ENCODE measurements around the gene OAT.
"Not testable (repeated sequence)": the region's sequence is repeated elsewhere in the genome, so short reads cannot be mapped to it uniquely, and the experiment has no call there.

Gene OAT

DNA sequence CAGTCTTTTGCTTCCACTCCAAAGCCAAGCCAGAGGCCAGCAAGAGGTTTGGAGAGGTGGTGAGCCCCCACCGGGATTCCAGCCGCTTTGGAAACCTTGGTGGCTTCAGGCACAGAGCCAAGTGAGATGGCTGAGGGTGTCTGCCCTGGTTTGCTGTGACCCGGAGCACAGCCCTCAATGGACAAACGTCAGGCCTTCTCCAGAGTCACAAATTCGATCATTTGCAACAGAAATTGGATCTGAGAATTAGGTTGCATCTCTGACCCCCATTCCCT, 32.0 kb upstream of the OAT start:
- DNase-seq (ENCODE audit: low spot score in 2 of 2) (no peak), ATAC-seq (no peak)
- Mint-ChIP-seq H3K9me3 (no peaks in the 10 kb centered on the region), H3K36me3 (no peaks in the 10 kb centered on the region), H3K4me3 (peak overlapping the region; percentile 41), H3K27ac (no peak overlapping the region), H3K4me1 (peaks cover 11% of the 10 kb centered on the region)

DNA sequence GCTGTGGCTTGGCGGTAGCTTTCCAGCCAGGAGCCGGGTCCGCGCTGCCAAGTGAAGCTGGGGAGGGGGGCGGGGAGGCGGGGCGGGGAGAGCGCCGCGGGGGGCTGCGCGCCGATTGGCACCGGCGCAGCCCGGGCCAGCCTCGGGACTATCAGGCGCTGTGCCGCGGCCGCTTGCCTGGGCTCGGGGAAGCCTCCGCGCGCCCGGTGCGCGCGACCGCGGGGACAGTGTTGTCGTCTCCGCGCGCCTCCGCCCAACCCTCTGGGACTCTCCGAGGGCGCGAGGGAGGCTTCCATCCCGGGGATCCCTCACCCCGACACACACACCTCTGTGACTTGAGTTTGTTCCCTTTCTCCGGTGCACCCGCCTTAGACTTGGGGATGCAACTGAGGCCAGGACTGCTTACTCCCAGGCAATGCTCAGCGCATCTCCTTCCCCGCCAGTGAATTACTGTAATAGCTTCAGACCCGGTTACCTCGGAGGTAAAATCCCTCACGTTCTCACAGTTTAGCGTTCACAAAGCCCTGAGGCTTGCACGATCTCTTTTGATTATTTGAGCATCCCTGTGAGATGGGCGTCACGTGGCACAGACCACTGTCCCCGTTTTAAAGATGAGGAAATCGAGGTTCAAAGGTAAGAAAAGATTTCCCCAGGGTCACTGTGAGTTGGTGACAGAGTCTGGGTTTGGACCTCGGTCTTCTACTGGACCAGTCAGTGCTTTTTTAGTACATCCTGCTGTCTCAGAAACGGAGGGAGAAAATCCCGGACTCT, 31.5 kb upstream of the OAT start, which contains the start of gene NKX1-2:
NKX1-2 (minus strand) TSS at position 24 of the 771 bp plus-strand sequence. CDS start 92 bp downstream, outside the sequence.
- Mint-ChIP-seq H3K9me3 (no peaks in the 10 kb centered on the region), H3K27ac (no peak within 1 kb of the TSS), H3K4me1 (peaks cover 11% of the 10 kb centered on the region), H3K36me3 (no peaks in the 10 kb centered on the region), H3K4me3 (peak within 1 kb of the TSS; percentile 41)
- DNase-seq (ENCODE audit: low spot score in 2 of 2) (no peak), ATAC-seq (peak; percentile 34)

DNA sequence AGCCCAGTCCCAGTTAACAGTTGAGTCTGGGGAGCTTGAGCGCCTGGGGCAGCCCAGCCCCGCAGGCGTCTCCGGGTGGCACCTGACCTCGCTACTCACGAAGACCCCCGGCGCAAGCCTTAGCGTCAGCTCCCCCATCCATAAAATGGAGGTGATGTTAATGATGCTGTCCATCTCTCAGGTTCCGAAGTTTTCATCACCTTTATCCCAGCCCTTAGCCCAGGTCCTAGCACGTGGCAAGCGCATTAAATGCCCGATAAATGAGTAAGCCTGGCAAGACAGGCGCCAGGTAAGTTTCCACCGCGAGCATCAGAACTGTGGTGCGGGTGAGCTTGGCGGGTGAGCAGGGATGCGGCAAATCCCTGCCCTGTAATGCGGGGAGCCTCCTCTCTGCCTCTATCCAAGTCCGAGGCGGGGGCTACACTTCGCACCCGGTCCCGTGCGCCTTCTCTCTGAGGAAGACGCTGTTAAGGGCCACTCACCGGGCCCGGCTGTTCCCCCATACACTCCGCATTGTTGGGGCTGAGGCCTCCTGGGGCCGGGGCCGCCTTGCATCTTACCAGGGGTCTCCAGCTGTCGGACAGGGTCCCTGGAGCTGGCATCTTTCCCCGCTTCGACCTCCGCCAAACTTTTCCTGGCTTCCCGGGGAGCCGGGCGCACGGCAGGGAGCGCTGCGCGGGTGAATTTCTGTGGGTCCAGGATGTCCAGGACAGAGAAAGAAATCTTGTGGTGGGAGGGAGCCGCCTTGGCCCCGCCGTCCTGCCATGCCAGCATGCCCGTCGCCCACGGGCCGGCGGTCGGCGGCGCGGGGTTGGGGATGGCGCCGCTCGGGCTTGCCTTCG, 30.7 kb upstream of the OAT start:
- peak; percentile 39 for ATAC-seq
- Mint-ChIP-seq H3K4me1 (peaks cover 11% of the 10 kb centered on the region), H3K27ac (no peak overlapping the region), H3K36me3 (no peaks in the 10 kb centered on the region), H3K9me3 (no peaks in the 10 kb centered on the region), H3K4me3 (peak overlapping the region; percentile 41)
- DNase-seq (ENCODE audit: low spot score in 2 of 2) = no peak

DNA sequence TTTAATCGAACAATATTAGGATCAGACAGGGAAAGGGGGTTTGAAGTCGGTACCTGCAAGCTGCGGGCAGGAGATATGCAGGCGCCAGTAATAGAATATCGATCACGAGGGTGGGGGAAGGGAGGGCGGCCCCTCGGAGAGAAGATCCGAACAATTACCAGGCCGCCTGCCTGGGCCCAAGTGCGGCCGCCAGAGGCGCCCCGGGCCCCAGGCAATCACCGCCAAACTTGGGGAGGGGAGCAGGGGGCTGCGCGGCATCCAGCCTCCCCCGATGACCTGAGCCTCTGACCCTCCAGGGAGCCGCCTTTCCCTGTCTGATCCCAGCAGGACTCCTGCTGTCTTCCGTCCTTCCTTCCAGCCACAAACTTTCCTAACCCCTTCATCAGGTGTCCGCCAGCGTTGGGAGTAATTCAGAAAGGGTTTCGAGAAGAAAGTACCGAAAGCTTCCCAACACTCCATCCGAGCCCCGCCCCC, 30.0 kb upstream of the OAT start:
- peaks cover 11% of the 10 kb centered on the region for H3K4me1 Mint-ChIP-seq
- no peaks in the 10 kb centered on the region for H3K9me3 Mint-ChIP-seq
- DNase-seq (ENCODE audit: low spot score in 2 of 2) = no peak
- H3K27ac Mint-ChIP-seq = no peak overlapping the region
- peak overlapping the region; percentile 41 for H3K4me3 Mint-ChIP-seq
- no peak for ATAC-seq
- no peaks in the 10 kb centered on the region for H3K36me3 Mint-ChIP-seq

DNA sequence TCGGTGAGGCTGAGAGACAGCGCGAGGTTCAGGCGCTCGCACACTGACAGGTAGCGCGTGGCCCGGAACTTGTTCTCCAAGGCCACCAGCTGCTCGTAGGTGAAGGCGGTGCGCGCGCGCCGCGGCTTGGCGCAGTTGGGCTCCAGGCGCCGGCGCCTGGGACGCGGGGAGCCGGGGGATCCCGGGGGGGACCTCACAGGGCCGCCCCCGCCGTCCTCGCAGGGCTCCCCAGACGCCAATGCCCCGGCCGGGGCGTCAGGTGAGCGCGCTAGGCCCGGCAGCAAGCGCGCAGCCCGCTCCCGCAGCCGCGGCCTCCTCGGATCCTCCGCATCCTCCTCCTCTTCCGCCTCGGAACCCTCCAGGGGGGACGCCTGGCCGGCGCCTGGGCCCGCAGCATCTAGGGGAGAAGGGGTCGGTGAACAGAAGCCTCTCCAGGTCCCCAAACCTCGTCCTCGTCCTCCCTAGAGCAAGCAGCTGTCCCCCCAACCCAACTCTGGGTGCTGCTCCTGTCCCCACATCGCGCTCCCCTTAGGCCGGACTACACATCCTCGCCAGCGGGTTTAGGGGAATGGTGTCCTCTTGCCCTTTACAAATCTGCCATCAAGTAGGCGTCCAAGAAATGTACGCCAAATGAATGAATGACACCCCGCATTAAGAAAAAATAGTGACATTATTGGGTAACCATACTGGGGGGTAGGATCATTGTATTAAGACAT, 29.2 kb upstream of the OAT start:
- H3K36me3 Mint-ChIP-seq = no peaks in the 10 kb centered on the region
- peak overlapping the region; percentile 54 for H3K4me3 Mint-ChIP-seq
- DNase-seq (ENCODE audit: low spot score in 2 of 2) (no peak), ATAC-seq (no peak)
- peaks cover 11% of the 10 kb centered on the region for H3K4me1 Mint-ChIP-seq
- no peaks in the 10 kb centered on the region for H3K9me3 Mint-ChIP-seq
- H3K27ac Mint-ChIP-seq = no peak overlapping the region

DNA sequence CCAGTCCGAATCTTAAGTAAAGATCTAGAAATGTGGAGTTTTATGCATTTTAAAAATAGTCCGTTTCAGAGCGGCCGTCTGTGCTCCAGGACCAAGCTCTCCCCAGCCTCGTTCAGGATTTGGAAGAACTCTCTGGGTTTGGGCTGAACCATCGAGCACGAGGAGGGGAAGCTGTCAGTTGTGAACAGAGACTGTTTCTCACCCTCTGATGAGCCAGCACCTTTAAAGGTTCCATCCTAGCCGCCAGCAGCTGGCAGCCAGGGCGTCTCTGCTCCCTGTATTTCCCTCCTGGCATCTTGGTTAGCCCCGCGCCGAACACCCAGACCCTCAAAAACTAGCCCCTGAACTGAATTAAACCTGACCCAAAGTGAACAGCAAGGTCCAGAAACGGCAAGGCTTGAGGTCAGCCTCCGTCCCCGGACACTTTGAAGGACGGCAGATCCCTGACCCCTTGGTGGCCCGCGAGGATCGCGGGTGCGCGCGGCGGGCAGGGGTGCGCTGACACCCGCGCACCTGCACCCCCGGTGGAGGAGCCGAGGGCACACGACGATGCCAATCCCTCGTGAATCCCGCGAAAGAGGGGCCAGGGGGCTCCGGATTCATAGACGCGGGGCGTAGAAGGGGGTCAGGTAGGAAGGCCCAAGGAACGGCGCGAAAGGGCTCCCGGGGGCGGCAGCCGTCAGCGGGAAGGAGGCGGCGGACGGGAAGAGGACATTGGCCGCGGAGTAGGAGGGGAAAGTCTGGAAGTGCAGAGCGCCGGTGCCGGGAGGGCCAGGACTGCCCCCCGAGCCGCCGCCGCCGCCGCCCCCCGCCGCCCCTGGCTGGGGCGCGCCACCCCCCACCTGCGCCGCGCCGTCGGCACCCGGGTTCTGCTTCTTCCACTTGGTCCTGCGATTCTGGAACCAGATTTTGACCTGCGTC, 28.4 kb upstream of the OAT start:
- peak overlapping the region; percentile 54 for H3K4me3 Mint-ChIP-seq
- DNase-seq (ENCODE audit: low spot score in 2 of 2) (no peak), ATAC-seq (no peak)
- no peaks in the 10 kb centered on the region for H3K36me3 Mint-ChIP-seq
- no peak overlapping the region for H3K27ac Mint-ChIP-seq
- H3K4me1 Mint-ChIP-seq = peaks cover 11% of the 10 kb centered on the region
- H3K9me3 Mint-ChIP-seq = no peaks in the 10 kb centered on the region

DNA sequence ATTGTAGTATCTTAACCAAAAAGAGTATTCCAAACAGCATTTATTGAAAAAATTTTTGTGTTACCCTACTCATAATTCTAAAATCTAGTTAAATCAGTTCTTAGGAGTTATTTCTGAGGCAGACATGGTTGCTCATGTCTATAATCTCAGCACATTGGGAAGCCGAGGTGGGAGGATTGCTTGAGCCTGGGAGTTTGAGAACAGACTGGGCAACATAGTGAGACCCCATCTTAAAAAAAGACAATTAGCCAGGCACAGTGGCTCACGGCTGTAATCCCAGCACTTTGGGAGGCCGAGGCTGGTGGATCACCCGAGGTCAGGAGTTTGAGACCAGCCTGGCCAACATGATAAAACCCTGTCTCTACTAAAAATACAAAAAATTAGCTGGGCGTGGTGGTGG, 23.0 kb upstream of the OAT start:
- not testable (repeated sequence) for H3K4me1 Mint-ChIP-seq; DNase-seq (ENCODE audit: low spot score in 2 of 2); H3K4me3 Mint-ChIP-seq; H3K27ac Mint-ChIP-seq; ATAC-seq; H3K36me3 Mint-ChIP-seq; H3K9me3 Mint-ChIP-seq

DNA sequence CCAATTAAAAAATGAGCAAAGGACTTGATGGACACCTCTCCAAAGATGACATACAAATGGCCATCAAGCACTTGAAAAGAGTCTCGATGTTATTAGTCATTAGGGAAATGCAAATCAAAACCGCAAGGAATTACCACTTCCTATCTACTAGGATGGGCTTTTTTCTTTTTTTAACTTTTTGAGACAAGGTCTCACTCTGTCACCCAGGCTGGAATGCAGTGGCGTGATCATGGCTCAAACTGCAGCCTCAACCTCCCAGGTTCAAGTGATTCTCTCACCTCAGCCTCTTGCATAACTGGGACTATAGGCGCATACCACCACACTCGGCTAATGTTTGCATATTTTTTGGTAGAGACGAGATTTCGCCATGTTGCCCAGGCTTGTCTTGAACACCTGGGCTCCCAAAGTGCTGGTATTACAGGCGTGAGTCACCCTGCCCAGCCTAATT, 17.5 kb upstream of the OAT start:
- no peaks in the 10 kb centered on the region for H3K36me3 Mint-ChIP-seq
- DNase-seq (ENCODE audit: low spot score in 2 of 2) (no peak), ATAC-seq (peak; percentile 40)
- no peaks in the 10 kb centered on the region for H3K4me1 Mint-ChIP-seq
- no peaks in the 10 kb centered on the region for H3K9me3 Mint-ChIP-seq
- no peak overlapping the region for H3K27ac Mint-ChIP-seq
- H3K4me3 Mint-ChIP-seq = no peak overlapping the region

DNA sequence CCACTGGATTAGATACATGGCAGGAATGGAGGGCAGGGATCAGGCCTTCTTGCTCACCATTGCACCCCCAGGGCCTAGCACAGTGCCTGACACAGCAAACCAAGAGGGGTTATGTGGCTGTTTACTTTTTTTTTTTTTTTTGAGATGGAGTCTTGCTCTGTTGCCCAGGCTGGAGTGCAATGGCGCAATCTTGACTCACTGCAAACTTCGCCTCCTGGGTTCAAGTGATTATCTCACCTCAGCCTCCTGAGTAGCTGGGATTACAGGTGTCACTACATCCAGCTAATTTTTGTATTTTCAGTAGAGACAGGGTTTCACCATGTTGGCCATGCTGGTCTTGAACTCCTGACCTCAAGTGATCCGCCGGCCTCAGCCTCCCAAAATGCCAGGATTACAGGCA, 17.0 kb upstream of the OAT start:
- H3K36me3 Mint-ChIP-seq; DNase-seq (ENCODE audit: low spot score in 2 of 2); H3K9me3 Mint-ChIP-seq; H3K27ac Mint-ChIP-seq; ATAC-seq; H3K4me3 Mint-ChIP-seq; H3K4me1 Mint-ChIP-seq: not testable (repeated sequence)

DNA sequence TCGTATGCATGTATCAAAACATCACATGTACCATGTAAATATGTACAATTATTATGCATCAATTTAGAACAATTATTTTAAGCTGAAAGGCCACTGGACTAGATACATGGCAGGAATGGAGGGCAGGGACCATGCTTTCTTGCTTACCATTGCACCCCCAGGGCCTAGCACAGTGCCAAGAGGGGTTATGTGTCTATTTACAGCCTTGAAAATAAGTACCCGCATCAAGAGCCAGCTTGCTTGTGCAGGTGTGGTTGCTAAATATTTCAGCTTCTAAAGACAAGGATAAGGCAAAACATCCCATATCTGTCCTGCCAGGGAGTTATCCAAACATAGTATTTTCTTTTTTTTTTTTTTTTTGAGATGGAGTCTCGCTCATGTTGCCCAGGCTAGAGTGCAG, 14.7 kb upstream of the OAT start:
- no peak overlapping the region for H3K27ac Mint-ChIP-seq
- no peaks in the 10 kb centered on the region for H3K36me3 Mint-ChIP-seq
- no peaks in the 10 kb centered on the region for H3K9me3 Mint-ChIP-seq
- no peak for DNase-seq (ENCODE audit: low spot score in 2 of 2)
- no peaks in the 10 kb centered on the region for H3K4me1 Mint-ChIP-seq
- ATAC-seq = no peak
- H3K4me3 Mint-ChIP-seq = no peak overlapping the region

DNA sequence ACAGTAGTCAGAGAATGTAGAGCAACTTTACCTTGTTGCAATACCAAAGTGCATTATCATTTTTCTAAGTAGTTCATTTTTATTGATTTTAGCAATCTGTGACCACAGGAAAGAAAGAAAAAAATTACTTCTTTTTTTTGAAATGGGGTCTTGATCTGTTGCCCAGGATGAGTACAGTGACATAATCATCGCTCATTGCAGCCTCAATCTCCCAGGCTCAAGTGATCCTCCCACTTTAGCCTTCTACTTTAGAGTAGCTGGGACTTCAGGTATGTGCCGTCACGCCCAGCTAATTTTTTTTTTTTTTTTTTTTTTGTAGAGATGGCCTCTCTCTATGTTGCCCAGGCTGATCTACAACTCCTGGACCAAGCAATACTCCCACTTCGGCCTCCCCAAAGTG, 11.4 kb upstream of the OAT start:
- no peak for DNase-seq (ENCODE audit: low spot score in 2 of 2)
- Mint-ChIP-seq H3K9me3 (no peaks in the 10 kb centered on the region), H3K4me3 (no peak overlapping the region), H3K4me1 (no peaks in the 10 kb centered on the region), H3K36me3 (no peaks in the 10 kb centered on the region), H3K27ac (no peak overlapping the region)
- ATAC-seq = no peak

DNA sequence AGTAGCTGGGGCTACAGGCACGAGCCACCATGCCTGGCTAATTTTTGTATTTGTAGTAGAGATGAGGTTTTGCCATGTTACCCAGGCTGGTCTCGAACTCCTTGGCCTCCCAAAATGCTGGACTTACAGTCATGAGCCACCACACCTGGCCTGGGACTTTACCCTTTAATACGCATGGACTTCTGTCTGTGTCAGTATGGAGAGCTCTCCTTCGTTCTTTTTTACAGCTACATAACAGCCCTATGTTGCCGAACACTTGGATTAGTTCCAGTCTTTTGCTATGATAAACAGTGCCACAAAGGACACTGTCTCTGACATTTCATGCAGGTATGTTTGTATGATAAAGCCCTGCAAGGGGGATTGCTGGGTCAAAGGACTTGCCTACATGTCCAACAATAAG, 10.9 kb upstream of the OAT start:
- ATAC-seq = no peak
- Mint-ChIP-seq H3K4me3 (no peak overlapping the region), H3K36me3 (no peaks in the 10 kb centered on the region), H3K27ac (no peak overlapping the region), H3K9me3 (no peaks in the 10 kb centered on the region), H3K4me1 (no peaks in the 10 kb centered on the region)
- DNase-seq (ENCODE audit: low spot score in 2 of 2) = no peak

DNA sequence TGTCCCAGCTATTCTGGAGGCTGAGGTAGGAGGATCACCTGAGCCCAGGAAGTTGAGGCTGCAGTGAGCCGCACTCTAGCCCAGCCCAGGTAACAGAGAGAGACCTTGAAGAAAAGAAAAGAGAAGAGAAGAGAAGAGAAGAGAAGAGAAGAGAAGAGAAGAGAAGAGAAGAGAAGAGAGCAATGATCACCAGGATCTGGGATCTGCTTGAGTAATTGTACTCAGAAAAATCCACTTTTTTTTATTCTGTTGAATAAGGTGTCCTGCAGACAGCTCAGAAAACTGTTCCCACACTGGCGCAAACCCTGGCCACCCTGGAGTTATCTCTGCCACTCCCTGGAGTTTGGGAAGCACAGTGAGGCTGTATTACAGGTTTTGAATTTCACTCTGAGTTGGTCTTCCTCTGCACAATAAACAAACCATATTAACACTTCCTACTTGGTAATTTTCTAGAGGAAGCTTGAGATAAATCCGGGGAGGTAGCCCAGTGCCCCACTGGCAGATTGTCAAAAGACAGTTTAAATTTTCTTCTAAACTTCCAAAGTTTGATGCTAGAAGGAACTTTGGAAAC, 9.6 kb upstream of the OAT start:
- Mint-ChIP-seq H3K36me3 (no peaks in the 10 kb centered on the region), H3K9me3 (no peaks in the 10 kb centered on the region), H3K4me3 (no peak overlapping the region), H3K27ac (no peak overlapping the region), H3K4me1 (no peaks in the 10 kb centered on the region)
- DNase-seq (ENCODE audit: low spot score in 2 of 2) = no peak
- no peak for ATAC-seq

DNA sequence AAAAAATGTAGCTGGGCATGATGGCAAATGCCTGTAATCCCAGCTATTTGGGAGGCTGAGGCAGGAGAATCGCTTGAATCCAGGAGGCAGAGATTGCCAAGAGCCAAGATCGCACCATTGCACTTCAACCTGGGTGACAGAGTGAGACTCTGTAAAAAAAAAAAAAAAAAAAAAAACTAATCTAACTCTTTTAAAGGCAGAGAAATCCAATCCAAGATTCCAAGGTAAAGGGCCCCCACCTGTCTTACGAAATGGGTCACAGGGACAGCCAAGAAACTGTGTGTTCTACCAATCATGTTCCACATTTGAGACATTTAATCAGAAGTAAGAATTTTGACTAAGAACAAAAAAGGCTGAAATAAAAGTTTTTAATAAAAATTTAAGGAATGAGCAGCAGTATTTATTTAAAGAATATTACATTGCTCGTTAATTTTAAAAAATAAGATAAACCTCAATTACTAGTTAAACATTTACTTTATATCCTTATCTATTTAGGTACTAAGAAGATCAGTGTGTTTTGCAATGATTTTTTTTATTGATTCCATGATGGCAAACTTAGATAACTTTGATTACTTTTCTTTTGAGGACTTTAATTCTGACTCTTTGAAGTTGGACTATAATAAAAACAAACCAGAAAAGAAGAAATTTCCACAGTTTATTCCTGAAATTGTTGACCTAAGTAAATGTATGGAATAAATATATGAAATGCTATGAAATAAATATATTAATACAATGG, 6.7 kb upstream of the OAT start:
- Mint-ChIP-seq H3K27ac (no peak overlapping the region), H3K9me3 (no peaks in the 10 kb centered on the region), H3K4me3 (no peak overlapping the region), H3K36me3 (no peaks in the 10 kb centered on the region), H3K4me1 (no peaks in the 10 kb centered on the region)
- no peak for ATAC-seq
- DNase-seq (ENCODE audit: low spot score in 2 of 2) = no peak

All from stimulated activated effector memory CD8-positive, alpha-beta T cell treated with anti-CD3 and anti-CD28 coated beads, Interleukin-12 subunit alpha, Interleukin-12 subunit beta, amount 100 ng/mL, for 72 hours (primary cell).